ENCODE measurements around the gene ZNF329. TPM values are rescaled to one million over a fixed set of nuclear protein-coding genes. Genes with fewer than 3 reads are reported as not detected.

Gene ZNF329
- total and polyA plus RNA-seq, 9 of the 15 experiments (the other 6 are each of a cell fraction or from before 2014, with no cell fraction given) = 0.21 to 3.6 (median 2.2) TPM

GRCh38 chr19:58182989-58183816 is 32.6 kb upstream of the ZNF329 start, which contains the start of gene ZNF274 (continued):
- TF ChIP-seq ZC3H4 (CRISPR knock-in tag; IDR thresholded peaks at IDR 0.05; ENCODE audit: borderline replicate concordance) = peak; percentile 74; the same call in 1 of the 2 replicates
- no peak for TF ChIP-seq SP2 (IDR thresholded peaks at IDR 0.05; ENCODE audit: extremely low read depth, low read depth, low read length, poor library complexity, severe bottlenecking)
- no peak for TF ChIP-seq RERE (CRISPR knock-in tag; IDR thresholded peaks at IDR 0.05; ENCODE audit: borderline replicate concordance)
- TF ChIP-seq PHB2 (IDR thresholded peaks at IDR 0.05; ENCODE audit: low read depth) = no peak
- TF ChIP-seq ZNF655 (CRISPR knock-in tag; IDR thresholded peaks at IDR 0.05) = no peak
- TF ChIP-seq NR2C2 (CRISPR knock-in tag; IDR thresholded peaks at IDR 0.05) = no peak; the same call in 1 of the 2 replicates
- peak; percentile 93 for TF ChIP-seq NR2C2 (tag; IDR thresholded peaks at IDR 0.05)
- TF ChIP-seq MTA2 (IDR thresholded peaks at IDR 0.05; ENCODE audit: low read depth) = no peak
- no peak for TF ChIP-seq ZNF133 (CRISPR knock-in tag; IDR thresholded peaks at IDR 0.05)
- TF ChIP-seq ZNF324 (CRISPR knock-in tag; IDR thresholded peaks at IDR 0.05) = no peak
- TF ChIP-seq ZNF696 (CRISPR knock-in tag; conservative IDR thresholded peaks at IDR 0.05) = no peak
- TF ChIP-seq ZNF224 (CRISPR knock-in tag; IDR thresholded peaks at IDR 0.05) = no peak
- TF ChIP-seq, protein P1, sequence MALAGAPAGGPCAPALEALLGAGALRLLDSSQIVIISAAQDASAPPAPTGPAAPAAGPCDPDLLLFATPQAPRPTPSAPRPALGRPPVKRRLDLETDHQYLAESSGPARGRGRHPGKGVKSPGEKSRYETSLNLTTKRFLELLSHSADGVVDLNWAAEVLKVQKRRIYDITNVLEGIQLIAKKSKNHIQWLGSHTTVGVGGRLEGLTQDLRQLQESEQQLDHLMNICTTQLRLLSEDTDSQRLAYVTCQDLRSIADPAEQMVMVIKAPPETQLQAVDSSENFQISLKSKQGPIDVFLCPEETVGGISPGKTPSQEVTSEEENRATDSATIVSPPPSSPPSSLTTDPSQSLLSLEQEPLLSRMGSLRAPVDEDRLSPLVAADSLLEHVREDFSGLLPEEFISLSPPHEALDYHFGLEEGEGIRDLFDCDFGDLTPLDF (CRISPR knock-in tag; IDR thresholded peaks at IDR 0.05) = peak; percentile 70
- no peak for TF ChIP-seq MTF1 (CRISPR knock-in tag; IDR thresholded peaks at IDR 0.05; ENCODE audit: borderline replicate concordance)
- no peak for TF ChIP-seq KDM2B (CRISPR knock-in tag; IDR thresholded peaks at IDR 0.05)
- TF ChIP-seq ERF (CRISPR knock-in tag; IDR thresholded peaks at IDR 0.05) = 0 out of 2 replicates have a peak, but pooled peaks have one; percentile 23
- TF ChIP-seq NCOA2 (IDR thresholded peaks at IDR 0.05; ENCODE audit: partially characterized antibody in 2 of 2) = no peak
- TF ChIP-seq ID3 (CRISPR knock-in tag; IDR thresholded peaks at IDR 0.05) = no peak
- TF ChIP-seq ID3 (tag; IDR thresholded peaks at IDR 0.05) = peak; percentile 82
- TF ChIP-seq KLF6 (CRISPR knock-in tag; IDR thresholded peaks at IDR 0.05; ENCODE audit: borderline replicate concordance) = peak; percentile 64; the same call in 1 of the 2 replicates

Data from K562 (cell line).